ENCODE results near the gene SCNN1A. TPM values are rescaled to one million over a fixed set of nuclear protein-coding genes. Genes with fewer than 3 reads are reported as not detected.

SCNN1A gene
- total RNA-seq, 2 experiments from 2014 or later, result 1.1 to 2.0 TPM

DNA sequence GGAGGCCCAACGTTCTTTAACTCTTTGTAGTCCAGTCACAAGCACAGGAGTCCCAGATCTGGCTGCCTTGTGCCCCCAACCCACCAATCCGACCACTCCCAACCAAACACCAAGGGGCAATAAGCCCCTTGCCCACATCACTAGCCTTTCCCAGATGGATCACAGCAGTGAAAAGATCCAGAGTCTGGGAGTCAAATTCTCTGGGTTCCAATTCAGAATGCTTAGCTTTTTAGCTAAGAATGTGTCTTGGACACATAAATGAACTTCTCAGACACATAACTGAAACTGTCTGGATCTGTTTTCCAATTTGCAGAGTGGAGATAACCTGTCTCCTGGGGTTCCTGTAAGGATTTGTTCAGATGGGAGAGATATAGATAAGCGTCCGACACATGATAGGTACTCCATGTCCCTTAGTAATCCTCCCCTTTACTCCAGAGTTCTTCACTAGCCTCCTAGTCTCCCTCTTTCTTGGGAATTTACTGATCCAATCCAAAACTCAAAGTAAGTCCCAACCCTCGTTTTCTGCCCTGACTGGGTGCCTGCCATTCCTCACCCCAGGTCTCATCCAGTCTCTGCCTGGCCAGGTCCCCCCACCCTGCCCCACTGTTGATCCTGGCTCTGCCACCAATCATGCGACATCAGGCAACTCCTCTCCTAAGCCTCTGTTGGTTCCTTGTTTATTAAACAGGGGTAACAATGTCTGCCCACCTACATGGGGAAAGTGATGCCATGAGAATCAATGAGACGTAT lies 33.0 kb downstream of the SCNN1A start:
- ChIA-PET POLR2A (interaction anchor here (0.9 to 4.8 kb wide), 7 partner anchors 16 to 128 kb away, joined by 3 to 17 read pairs (median 4); partner anchors contain the start of gene VAMP1), CTCF (no interaction called here)
- H3K9me3 ChIP-seq (ENCODE audit: control insufficient read depth in 1 of 2, insufficient read depth in 1 of 2, low read length in 2 of 2), result no peaks in the 10 kb centered on the region
- intact Hi-C loops (cut with DNase I, micrococcal nuclease), result loop anchor here (2.0 kb wide), 1 partner anchor 20 kb away; no protein-coding TSS in a partner anchor
- Mint-ChIP-seq H3K4me3 (no peak overlapping the region), H3K9me3 (no peaks in the 10 kb centered on the region), H3K27me3 (no peaks in the 10 kb centered on the region), H3K27ac (no peak overlapping the region), H3K36me3 (ENCODE audit: low read depth) (peaks cover 6% of the 10 kb centered on the region), H3K4me1 (ENCODE audit: low read depth) (peaks cover 47% of the 10 kb centered on the region)
- H3K27ac ChIP-seq (ENCODE audit: low read depth in 1 of 2, low read length in 2 of 2), result peak overlapping the region; percentile 80 to 90
- peak overlapping the region; percentile 100 for H3K4me3 ChIP-seq (ENCODE audit: low read length)
- DNase-seq (no peak), ATAC-seq (ENCODE audit: poor library complexity) (no peak)
- no peaks in the 10 kb centered on the region for H3K36me3 ChIP-seq (ENCODE audit: insufficient read depth, low read length)
- TF ChIP-seq, protein P1, sequence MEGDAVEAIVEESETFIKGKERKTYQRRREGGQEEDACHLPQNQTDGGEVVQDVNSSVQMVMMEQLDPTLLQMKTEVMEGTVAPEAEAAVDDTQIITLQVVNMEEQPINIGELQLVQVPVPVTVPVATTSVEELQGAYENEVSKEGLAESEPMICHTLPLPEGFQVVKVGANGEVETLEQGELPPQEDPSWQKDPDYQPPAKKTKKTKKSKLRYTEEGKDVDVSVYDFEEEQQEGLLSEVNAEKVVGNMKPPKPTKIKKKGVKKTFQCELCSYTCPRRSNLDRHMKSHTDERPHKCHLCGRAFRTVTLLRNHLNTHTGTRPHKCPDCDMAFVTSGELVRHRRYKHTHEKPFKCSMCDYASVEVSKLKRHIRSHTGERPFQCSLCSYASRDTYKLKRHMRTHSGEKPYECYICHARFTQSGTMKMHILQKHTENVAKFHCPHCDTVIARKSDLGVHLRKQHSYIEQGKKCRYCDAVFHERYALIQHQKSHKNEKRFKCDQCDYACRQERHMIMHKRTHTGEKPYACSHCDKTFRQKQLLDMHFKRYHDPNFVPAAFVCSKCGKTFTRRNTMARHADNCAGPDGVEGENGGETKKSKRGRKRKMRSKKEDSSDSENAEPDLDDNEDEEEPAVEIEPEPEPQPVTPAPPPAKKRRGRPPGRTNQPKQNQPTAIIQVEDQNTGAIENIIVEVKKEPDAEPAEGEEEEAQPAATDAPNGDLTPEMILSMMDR (IDR thresholded peaks at IDR 0.05), result no peak
- H3K27me3 ChIP-seq (ENCODE audit: control insufficient read depth in 1 of 2, insufficient read depth in 2 of 2, low read length in 2 of 2), result no peaks in the 10 kb centered on the region
- peaks cover 78% of the 10 kb centered on the region for H3K4me1 ChIP-seq (ENCODE audit: insufficient read depth, low read length)

DNA sequence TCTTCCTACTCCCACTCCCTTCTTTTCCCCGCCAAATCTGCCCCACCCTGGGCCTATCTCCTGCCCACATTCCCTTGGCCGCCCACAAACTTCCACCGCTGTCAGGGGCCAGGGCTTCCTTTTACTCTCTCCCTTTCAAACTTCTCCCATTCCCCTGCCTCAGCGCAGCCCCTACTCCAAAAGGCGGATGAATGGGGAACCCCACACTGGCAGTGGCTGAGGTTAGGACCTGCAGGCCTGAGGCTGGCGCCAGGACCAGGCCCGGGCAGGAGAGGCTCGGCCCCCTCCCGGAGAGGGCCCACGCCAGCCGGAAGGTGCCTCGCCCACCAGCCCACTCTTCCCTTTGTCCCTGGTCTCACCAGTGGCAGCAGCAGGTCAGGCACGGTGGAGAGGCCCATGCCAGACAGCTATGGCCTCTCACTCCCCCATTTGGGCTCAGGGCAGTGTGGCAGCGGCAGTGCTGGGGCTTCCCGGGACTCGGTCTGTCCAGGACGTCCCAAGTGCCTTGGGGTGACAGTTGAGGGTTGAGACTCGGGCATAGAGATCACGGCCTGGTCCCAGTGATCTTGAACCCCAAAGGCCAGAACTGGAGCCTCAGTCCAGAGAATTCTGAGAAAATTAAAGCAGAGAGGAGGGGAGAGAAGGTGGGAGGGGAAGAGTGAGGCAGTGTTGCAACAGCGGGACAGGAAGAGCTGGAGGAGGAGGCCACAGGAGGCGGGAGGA lies 33.8 kb downstream of the SCNN1A start, which contains the start of gene TNFRSF1A:
Gene TNFRSF1A, minus strand, starts transcription at position 660 of the 723 bp plus-strand sequence. Its CDS starts 262 bp downstream, at position 398.
- Histone ChIP-seq H3K36me3 (ENCODE audit: insufficient read depth, low read length) (no peaks in the 10 kb centered on the region), H3K4me1 (ENCODE audit: insufficient read depth, low read length) (peaks cover 78% of the 10 kb centered on the region), H3K9me3 (ENCODE audit: control insufficient read depth in 1 of 2, insufficient read depth in 1 of 2, low read length in 2 of 2) (no peaks in the 10 kb centered on the region), H3K4me3 (ENCODE audit: low read length) (peak within 1 kb of the TSS; percentile 100), H3K27me3 (ENCODE audit: control insufficient read depth in 1 of 2, insufficient read depth in 2 of 2, low read length in 2 of 2) (no peaks in the 10 kb centered on the region), H3K27ac (ENCODE audit: low read depth in 1 of 2, low read length in 2 of 2) (peak within 1 kb of the TSS; percentile 80 to 90)
- CTCF ChIA-PET, result interaction anchor here (1.6 kb wide), 1 partner anchor 18 kb away, joined by 8 read pairs; no protein-coding TSS in a partner anchor
- peaks cover 39% of the 10 kb centered on the region for H3K4me1 Mint-ChIP-seq (ENCODE audit: low read depth)
- no peak within 1 kb of the TSS for H3K27ac Mint-ChIP-seq
- intact Hi-C loops (cut with DNase I, micrococcal nuclease), result loop anchor here (2.0 kb wide), 2 partner anchors 21 to 193 kb away; partner anchors contain the start of gene GAPDH (in 1 of the 2)
- peaks cover 7% of the 10 kb centered on the region for H3K36me3 Mint-ChIP-seq (ENCODE audit: low read depth)
- DNase-seq (peak in 9 of 14 experiments; percentile 31 to 75 (median 44)), ATAC-seq (ENCODE audit: poor library complexity) (peak; percentile 54)
- TF ChIP-seq, protein P1 (IDR thresholded peaks at IDR 0.05), result no peak
- POLR2A ChIA-PET, result interaction anchor here (0.9 to 4.8 kb wide), 9 partner anchors 15 to 129 kb away, joined by 3 to 17 read pairs (median 4); partner anchors contain the start of gene VAMP1
- no peak within 1 kb of the TSS for H3K4me3 Mint-ChIP-seq
- H3K9me3 Mint-ChIP-seq, result no peaks in the 10 kb centered on the region
- H3K27me3 Mint-ChIP-seq, result no peaks in the 10 kb centered on the region

DNA sequence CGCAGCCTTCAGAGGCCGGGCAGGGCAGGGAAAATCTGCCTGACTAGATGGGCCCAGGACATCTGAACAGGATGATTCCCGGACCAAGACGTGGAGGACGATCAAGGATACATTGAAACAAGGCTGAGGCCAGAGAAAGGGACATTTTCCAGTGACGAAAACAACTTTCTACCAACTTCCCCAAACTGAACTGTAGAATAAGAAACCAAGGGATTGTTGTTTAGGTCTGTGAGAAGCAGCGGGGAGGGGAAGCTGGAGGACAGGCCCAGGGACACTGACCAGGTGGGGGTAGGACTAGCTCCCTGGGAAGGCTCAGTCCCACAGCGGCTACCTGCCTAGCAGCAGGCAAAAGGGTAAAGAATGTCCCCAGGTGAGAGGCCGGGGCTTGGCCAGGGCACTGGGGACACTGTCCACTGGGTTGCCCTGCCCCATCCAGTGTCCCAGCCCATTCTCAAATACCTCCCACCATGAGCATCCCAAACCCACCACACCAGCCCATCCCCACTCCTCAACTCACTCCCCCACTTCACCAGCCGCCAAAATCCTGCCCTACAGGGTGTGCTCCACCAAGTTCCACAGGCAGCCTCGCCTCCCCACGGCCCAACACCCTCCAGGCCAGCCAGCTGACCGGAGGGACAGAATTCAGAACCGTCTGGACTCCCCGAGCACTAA lies 34.5 kb downstream of the SCNN1A start:
- no peak overlapping the region for H3K4me3 Mint-ChIP-seq
- H3K36me3 ChIP-seq (ENCODE audit: insufficient read depth, low read length), result no peaks in the 10 kb centered on the region
- H3K36me3 Mint-ChIP-seq (ENCODE audit: low read depth), result peaks cover 9% of the 10 kb centered on the region
- peaks cover 32% of the 10 kb centered on the region for H3K4me1 Mint-ChIP-seq (ENCODE audit: low read depth)
- no peaks in the 10 kb centered on the region for H3K27me3 Mint-ChIP-seq
- peaks cover 78% of the 10 kb centered on the region for H3K4me1 ChIP-seq (ENCODE audit: insufficient read depth, low read length)
- DNase-seq, result peak in 2 of 14 experiments; percentile 41 to 48
- no peak overlapping the region for H3K27ac Mint-ChIP-seq
- ATAC-seq (ENCODE audit: poor library complexity), result no peak
- H3K4me3 ChIP-seq (ENCODE audit: low read length), result peak overlapping the region; percentile 100
- POLR2A ChIA-PET, result interaction anchor here (0.9 to 6.3 kb wide), 7 partner anchors 15 to 197 kb away, joined by 3 to 58 read pairs (median 6); partner anchors contain the start of gene VAMP1
- intact Hi-C loops (cut with DNase I, micrococcal nuclease), result loop anchor here in 1 of 2 experiments (2.0 kb wide), 1 partner anchor 194 kb away; the partner anchor contains the start of gene GAPDH
- CTCF ChIA-PET, result interaction anchor here (1.6 to 2.3 kb wide), 2 partner anchors 17 to 125 kb away, joined by 6 to 8 read pairs; no protein-coding TSS in a partner anchor
- peak overlapping the region; percentile 80 to 90 for H3K27ac ChIP-seq (ENCODE audit: low read depth in 1 of 2, low read length in 2 of 2)
- TF ChIP-seq, protein P1 (IDR thresholded peaks at IDR 0.05), result no peak
- no peaks in the 10 kb centered on the region for H3K9me3 ChIP-seq (ENCODE audit: control insufficient read depth in 1 of 2, insufficient read depth in 1 of 2, low read length in 2 of 2)
- no peaks in the 10 kb centered on the region for H3K27me3 ChIP-seq (ENCODE audit: control insufficient read depth in 1 of 2, insufficient read depth in 2 of 2, low read length in 2 of 2)
- H3K9me3 Mint-ChIP-seq, result no peaks in the 10 kb centered on the region
